ENCODE data around the gene GATAD2A. TPM values are rescaled to one million over a fixed set of nuclear protein-coding genes. Genes with fewer than 3 reads are reported as not detected.

Gene GATAD2A
- 39.9 and 51.1 TPM in 2 replicates for total RNA-seq

GRCh38 chr19:19404879-19405860 lies at the start of gene GATAD2A:
TSS of gene GATAD2A (plus strand) at chr19:19405675. CDS start at chr19:19465346, 59,671 bp downstream.

GRCh38 chr19:19514881-19515641 lies 109.6 kb downstream of the GATAD2A start, which contains the start of gene TSSK6:
TSS of gene TSSK6 (minus strand) at chr19:19515548. CDS start at chr19:19515427, 121 bp downstream.

GRCh38 chr19:19515642-19516519 lies 110.4 kb downstream of the GATAD2A start, which contains the start of gene NDUFA13:
TSS of gene NDUFA13 (plus strand) at chr19:19516225. CDS start at chr19:19516239, 14 bp downstream.

GRCh38 chr19:19528721-19529490 lies 123.4 kb downstream of the GATAD2A start, which contains the start of gene YJEFN3:
TSS of gene YJEFN3 (plus strand) at chr19:19528911. CDS start at chr19:19528933, 22 bp downstream.

GRCh38 chr19:19538061-19538784 lies 132.7 kb downstream of the GATAD2A start, which contains the start of gene CILP2:
TSS of gene CILP2 (plus strand) at chr19:19538265. CDS start at chr19:19538350, 85 bp downstream.

Small RNAs within 50 kb of the gene (small RNA-seq; reads per million reads assigned to genes)
- gene MIR640: not detected

Other genes starting within 250 kb of the GATAD2A start
- gene MEF2B, start 235.4 kb upstream of the GATAD2A start, total RNA-seq: 0.26 TPM in 1 of 2 replicates, not detected in the other
- 10.3 and 12.3 TPM in 2 replicates for gene BORCS8, start 213.5 kb upstream of the GATAD2A start, total RNA-seq
- 32.1 and 32.4 TPM in 2 replicates for gene RFXANK, start 213.4 kb upstream of the GATAD2A start, total RNA-seq
- 3.7 and 5.9 TPM in 2 replicates for gene NR2C2AP, start 202.3 kb upstream of the GATAD2A start, total RNA-seq
- not detected in 2 replicates for gene NCAN, start 193.7 kb upstream of the GATAD2A start, total RNA-seq
- 0.65 TPM in 2 replicates for gene TM6SF2, start 132.4 kb upstream of the GATAD2A start, total RNA-seq
- 28.5 and 33.2 TPM in 2 replicates for gene SUGP1, start 85.2 kb upstream of the GATAD2A start, total RNA-seq
- gene MAU2, start 84.8 kb upstream of the GATAD2A start, total RNA-seq: 33.1 and 39.2 TPM in 2 replicates
- 1.1 and 1.2 TPM in 2 replicates for gene TSSK6, start 109.9 kb downstream of the GATAD2A start, total RNA-seq
- gene NDUFA13, start 110.5 kb downstream of the GATAD2A start, total RNA-seq: 127 and 221 TPM in 2 replicates
- 0.54 and 0.65 TPM in 2 replicates for gene YJEFN3, start 123.2 kb downstream of the GATAD2A start, total RNA-seq
- gene CILP2, start 132.6 kb downstream of the GATAD2A start, total RNA-seq: 0.65 and 0.91 TPM in 2 replicates
- gene PBX4, start 213.0 kb downstream of the GATAD2A start, total RNA-seq: 1.6 and 2.6 TPM in 2 replicates
- gene LPAR2, start 222.5 kb downstream of the GATAD2A start, total RNA-seq: 0.78 and 1.5 TPM in 2 replicates
- gene GMIP, start 238.0 kb downstream of the GATAD2A start, total RNA-seq: 2.5 and 5.6 TPM in 2 replicates

Data from articular chondrocyte of knee joint (primary cell).